Activated naive CD8-positive, alpha-beta T cell treated with anti-CD3 and anti-CD28 coated beads, Interleukin-2, amount 10 ng/mL, durations not matched to agents 7 days and 5 days (primary cell): ENCODE measurements around the gene BCAS4. TPM values are rescaled to one million over a fixed set of nuclear protein-coding genes. Genes with fewer than 3 reads are reported as not detected.
"Not testable (repeated sequence)": the region's sequence is repeated elsewhere in the genome, so short reads cannot be mapped to it uniquely, and the experiment has no call there.

Experiments used
- ATAC-seq: fragments of 150-1000 bp; cut with Tn5 transposase; one replicate; pipeline ENCODE4 v1.10.0; 2021; ENCODE audit warnings: low read depth, moderate library complexity
- POLR2A ChIA-PET: fragments of 350-600 bp; sonication (Branson Sonifier 250); formaldehyde crosslinking; loops from one replicate; lab custom pipeline; 2021; ENCODE audit warnings: antibody characterized with exemption; lab: Charles Lee
- DNase-seq: peaks from one replicate; pipeline ENCODE4 v3.0.0; 2021
- H3K27ac Mint-ChIP-seq: one replicate; pipeline ENCODE4 v1.8.0; 2022; ENCODE audit warnings: mild to moderate bottlenecking, mixed read lengths
- H3K27me3 Mint-ChIP-seq: one replicate; pipeline ENCODE4 v1.8.0; 2022; ENCODE audit warnings: mild to moderate bottlenecking, moderate library complexity, mixed read lengths
- H3K36me3 Mint-ChIP-seq: one replicate; pipeline ENCODE4 v1.8.0; 2021; ENCODE audit warnings: mild to moderate bottlenecking, mixed read lengths
- H3K4me1 Mint-ChIP-seq: one replicate; pipeline ENCODE4 v1.8.0; 2021; ENCODE audit warnings: mixed read lengths
- H3K4me3 Mint-ChIP-seq: one replicate; pipeline ENCODE4 v1.8.0; 2022; ENCODE audit warnings: mild to moderate bottlenecking, moderate library complexity, mixed read lengths
- H3K9me3 Mint-ChIP-seq: one replicate; pipeline ENCODE4 v1.8.0; 2021; ENCODE audit warnings: mixed read lengths
- total RNA-seq, 2 experiments: library from RNA; stranded (reverse); gene quantifications; one replicate each; pipeline ENCODE4 v1.2.3, GENCODE V29; 2021

The BCAS4 gene
- total RNA-seq, 2 experiments from 2014 or later: 35.0 to 35.2 TPM

GRCh38 chr20:50794181-50794845, 548 bp upstream of the BCAS4 start:
- Mint-ChIP-seq H3K9me3 (no peaks in the 10 kb centered on the region), H3K27ac (peak overlapping the region; percentile 71), H3K36me3 (peaks cover 2% of the 10 kb centered on the region), H3K4me1 (peaks cover 24% of the 10 kb centered on the region), H3K27me3 (no peaks in the 10 kb centered on the region), H3K4me3 (peak overlapping the region; percentile 75)
- DNase-seq (no peak), ATAC-seq (peak; percentile 11)
- POLR2A ChIA-PET: interaction anchor here (0.6 to 8.6 kb wide), 21 partner anchors 9 to 252 kb away, joined by 3 to 130 read pairs (median 5); partner anchors contain the start of genes ADNP, DPM1 and MOCS3

GRCh38 chr20:50797142-50797541, 2.3 kb downstream of the BCAS4 start:
- no peaks in the 10 kb centered on the region for H3K9me3 Mint-ChIP-seq
- POLR2A ChIA-PET: no interaction called here
- DNase-seq: no peak
- peaks cover 4% of the 10 kb centered on the region for H3K36me3 Mint-ChIP-seq
- no peaks in the 10 kb centered on the region for H3K27me3 Mint-ChIP-seq
- ATAC-seq: no peak
- H3K27ac Mint-ChIP-seq: no peak overlapping the region
- H3K4me3 Mint-ChIP-seq: no peak overlapping the region
- H3K4me1 Mint-ChIP-seq: peaks cover 26% of the 10 kb centered on the region

GRCh38 chr20:50798650-50799049, 3.8 kb downstream of the BCAS4 start:
- Mint-ChIP-seq H3K4me3 (no peak overlapping the region), H3K9me3 (no peaks in the 10 kb centered on the region), H3K27me3 (no peaks in the 10 kb centered on the region), H3K4me1 (peaks cover 24% of the 10 kb centered on the region), H3K27ac (peak overlapping the region; percentile 37), H3K36me3 (peaks cover 4% of the 10 kb centered on the region)
- ATAC-seq (no peak), DNase-seq (no peak)
- POLR2A ChIA-PET: interaction anchor here (0.7 kb wide), 1 partner anchor 133 kb away, joined by 3 read pairs; no protein-coding TSS in a partner anchor

GRCh38 chr20:50799176-50799889, 4.5 kb downstream of the BCAS4 start:
- peaks cover 22% of the 10 kb centered on the region for H3K4me1 Mint-ChIP-seq

DNA sequence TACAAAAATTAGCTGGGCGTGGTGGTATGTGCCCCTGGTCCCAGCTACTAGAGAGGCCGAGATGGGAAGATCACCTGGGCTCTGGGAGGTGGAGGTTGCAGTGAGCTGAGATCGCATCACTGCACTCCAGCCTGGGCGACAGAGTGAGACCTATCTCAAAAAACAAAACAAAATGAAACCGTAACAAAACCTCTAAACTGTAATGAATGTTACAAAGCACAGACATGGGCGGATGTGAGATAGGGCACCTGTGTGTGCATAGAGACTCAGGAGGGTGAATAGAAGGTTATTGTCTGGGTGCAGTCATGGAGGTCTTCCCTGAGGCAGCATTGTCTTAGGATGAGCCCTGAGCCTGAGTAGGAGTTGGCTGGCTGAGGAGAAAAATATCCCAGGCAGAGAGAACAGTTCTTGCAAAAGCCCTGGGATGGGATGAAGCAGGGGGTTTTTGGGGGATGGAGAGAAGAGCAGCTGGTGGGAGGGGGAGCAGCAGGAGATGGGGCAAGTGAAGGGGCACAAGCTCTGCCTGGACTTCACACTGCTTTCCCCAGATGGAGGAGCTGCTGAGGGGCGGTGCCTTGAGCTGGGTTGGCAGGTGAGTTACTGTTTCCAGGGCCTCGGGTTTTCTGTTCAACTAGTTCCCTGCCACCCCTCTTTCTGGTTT, 5.2 kb downstream of the BCAS4 start:
- Mint-ChIP-seq H3K4me1 (peaks cover 29% of the 10 kb centered on the region), H3K27ac (peak overlapping the region; percentile 56), H3K4me3 (no peak overlapping the region), H3K36me3 (peaks cover 4% of the 10 kb centered on the region), H3K27me3 (no peaks in the 10 kb centered on the region), H3K9me3 (no peaks in the 10 kb centered on the region)
- POLR2A ChIA-PET: interaction anchor here (0.6 to 0.7 kb wide), 2 partner anchors 18 to 34 kb away, joined by 3 read pairs; no protein-coding TSS in a partner anchor
- DNase-seq: no peak
- no peak for ATAC-seq

More at GRCh38 chr20:50799176-50799889, 4.5 kb downstream of the BCAS4 start:
- ATAC-seq (no peak), DNase-seq (no peak)
- Mint-ChIP-seq H3K9me3 (no peaks in the 10 kb centered on the region), H3K4me3 (no peak overlapping the region), H3K27ac (peak overlapping the region; percentile 60), H3K27me3 (no peaks in the 10 kb centered on the region), H3K36me3 (peaks cover 4% of the 10 kb centered on the region)
- POLR2A ChIA-PET: interaction anchor here (0.6 to 0.7 kb wide), 2 partner anchors 35 to 132 kb away, joined by 3 read pairs; no protein-coding TSS in a partner anchor

GRCh38 chr20:50800986-50801746, 6.3 kb downstream of the BCAS4 start:
- not testable (repeated sequence) for H3K4me3 Mint-ChIP-seq, ATAC-seq, H3K9me3 Mint-ChIP-seq, DNase-seq, H3K27me3 Mint-ChIP-seq, H3K36me3 Mint-ChIP-seq, H3K27ac Mint-ChIP-seq
- H3K4me1 Mint-ChIP-seq: peaks cover 37% of the 10 kb centered on the region
- POLR2A ChIA-PET: interaction anchor here (0.7 kb wide), 1 partner anchor 17 kb away, joined by 3 read pairs; no protein-coding TSS in a partner anchor

- no peaks in the 10 kb centered on the region for H3K27me3 Mint-ChIP-seq
- H3K4me3 Mint-ChIP-seq: no peak overlapping the region
- no peak for ATAC-seq
- no peak overlapping the region for H3K27ac Mint-ChIP-seq
- no peak for DNase-seq
- H3K9me3 Mint-ChIP-seq: no peaks in the 10 kb centered on the region
- POLR2A ChIA-PET: no interaction called here
- peaks cover 7% of the 10 kb centered on the region for H3K36me3 Mint-ChIP-seq
- peaks cover 39% of the 10 kb centered on the region for H3K4me1 Mint-ChIP-seq
Measured at GRCh38 chr20:50801747-50802125, 6.9 kb downstream of the BCAS4 start.

GRCh38 chr20:50802289-50802688, 7.4 kb downstream of the BCAS4 start:
- Mint-ChIP-seq H3K36me3 (peaks cover 5% of the 10 kb centered on the region), H3K9me3 (no peaks in the 10 kb centered on the region), H3K27ac (no peak overlapping the region), H3K27me3 (no peaks in the 10 kb centered on the region), H3K4me3 (no peak overlapping the region), H3K4me1 (peaks cover 35% of the 10 kb centered on the region)
- no peak for ATAC-seq
- POLR2A ChIA-PET: interaction anchor here (2.3 kb wide), 1 partner anchor 8 kb away, joined by 10 read pairs; the partner anchor contains the start of gene BCAS4
- DNase-seq: no peak

- peaks cover 39% of the 10 kb centered on the region for H3K4me1 Mint-ChIP-seq
- peak overlapping the region; percentile 73 for H3K4me3 Mint-ChIP-seq
- H3K36me3 Mint-ChIP-seq: peaks cover 15% of the 10 kb centered on the region
- POLR2A ChIA-PET: interaction anchor here (1.1 to 2.3 kb wide), 4 partner anchors 10 to 154 kb away, joined by 3 to 10 read pairs (median 5); partner anchors contain the start of genes BCAS4, DPM1 and MOCS3
- peak; percentile 95 for ATAC-seq
- no peaks in the 10 kb centered on the region for H3K27me3 Mint-ChIP-seq
- no peak for DNase-seq
- H3K27ac Mint-ChIP-seq: peak overlapping the region; percentile 96
- H3K9me3 Mint-ChIP-seq: no peaks in the 10 kb centered on the region
Measured at GRCh38 chr20:50804437-50805348, 9.8 kb downstream of the BCAS4 start.

GRCh38 chr20:50805349-50805684, 10.5 kb downstream of the BCAS4 start:
- POLR2A ChIA-PET: interaction anchor here (0.7 to 1.7 kb wide), 3 partner anchors 12 to 153 kb away, joined by 3 to 6 read pairs (median 5); partner anchors contain the start of genes DPM1 and MOCS3
- ATAC-seq (no peak), DNase-seq (no peak)
- H3K4me3 Mint-ChIP-seq: peak overlapping the region; percentile 73
- H3K27me3 Mint-ChIP-seq: no peaks in the 10 kb centered on the region
- H3K9me3 Mint-ChIP-seq: no peaks in the 10 kb centered on the region
- peak overlapping the region; percentile 96 for H3K27ac Mint-ChIP-seq
- peaks cover 14% of the 10 kb centered on the region for H3K36me3 Mint-ChIP-seq
- peaks cover 40% of the 10 kb centered on the region for H3K4me1 Mint-ChIP-seq

- H3K27me3 Mint-ChIP-seq: no peaks in the 10 kb centered on the region
- POLR2A ChIA-PET: interaction anchor here (0.7 to 1.7 kb wide), 4 partner anchors 9 to 187 kb away, joined by 3 to 5 read pairs (median 4); partner anchors contain the start of genes DPM1 and MOCS3
- peaks cover 14% of the 10 kb centered on the region for H3K36me3 Mint-ChIP-seq
- peaks cover 45% of the 10 kb centered on the region for H3K4me1 Mint-ChIP-seq
- H3K4me3 Mint-ChIP-seq: peak overlapping the region; percentile 22
- ATAC-seq (no peak), DNase-seq (no peak)
- no peaks in the 10 kb centered on the region for H3K9me3 Mint-ChIP-seq
- H3K27ac Mint-ChIP-seq: peak overlapping the region; percentile 96
Measured at GRCh38 chr20:50806126-50806768, 11.4 kb downstream of the BCAS4 start.
